H1 (cell line): Measurements from ENCODE around the gene MED12L. TPM values are rescaled to one million over a fixed set of nuclear protein-coding genes. Genes with fewer than 3 reads are reported as not detected.

ENCODE experiments used
- CTCF ChIA-PET: fragments of 300-600 bp; sonication (Branson Sonifier 250); formaldehyde crosslinking; loops from one replicate; lab custom pipeline; 2021; ENCODE audit not compliant: partially characterized antibody; lab: Charles Lee
- POLR2A ChIA-PET: fragments of 300-600 bp; sonication (Branson Sonifier 250); formaldehyde crosslinking; loops from one replicate; lab custom pipeline; 2021; ENCODE audit warnings: inconsistent platforms; ENCODE audit not compliant: partially characterized antibody; lab: Charles Lee
- DNase-seq, 2 experiments: peaks; one replicate each; pipeline versions ENCODE4 v3.0.0 to v3.0.0-alpha.2; 2010 to 2022; ENCODE audit warnings: low spot score in 2 of 2, low read depth in 1 of 2, mixed read lengths in 1 of 2
- FAIRE-seq: peaks from 2 replicates; lab custom pipeline; 2011; peaks lifted over from hg19 to GRCh38; lab: Jason Lieb, UNC
- H2AFZ ChIP-seq: 2 replicates; pipeline ENCODE4 v1.8.1; 2012; ENCODE audit warnings: low read length, inconsistent platforms
- H2AK5ac ChIP-seq: 2 replicates; pipeline ENCODE4 v1.6.1; 2013; ENCODE audit warnings: low read depth, low read length
- H2BK120ac ChIP-seq: replicated peaks from 2 replicates; pipeline ENCODE3; 2013; ENCODE audit warnings: low read depth, low read length, inconsistent platforms
- H2BK12ac ChIP-seq: 2 replicates; pipeline ENCODE4 v1.6.1; 2013; ENCODE audit warnings: low read depth, low read length
- H2BK15ac ChIP-seq: 2 replicates; pipeline ENCODE4 v1.6.1; 2013; ENCODE audit warnings: low read length
- H2BK20ac ChIP-seq: 2 replicates; pipeline ENCODE4 v1.6.1; 2013; ENCODE audit warnings: low read length
- H2BK5ac ChIP-seq: 2 replicates; pipeline ENCODE4 v1.6.1; 2013; ENCODE audit warnings: low read depth, low read length
- H3K14ac ChIP-seq: 2 replicates; pipeline ENCODE4 v1.6.1; 2013; ENCODE audit warnings: inconsistent platforms; ENCODE audit not compliant: insufficient read length
- H3K18ac ChIP-seq: 2 replicates; pipeline ENCODE4 v1.6.1; 2013; ENCODE audit warnings: low read length; ENCODE audit errors: extremely low read depth
- H3K23ac ChIP-seq: 2 replicates; pipeline ENCODE4 v1.6.1; 2013; ENCODE audit warnings: inconsistent platforms; ENCODE audit not compliant: insufficient read length
- H3K23me2 ChIP-seq: 2 replicates; pipeline ENCODE4 v1.6.1; 2013; ENCODE audit warnings: low read depth, low read length
- H3K27ac ChIP-seq: 2 replicates; pipeline ENCODE4 v1.6.1; 2011; ENCODE audit warnings: low read depth, low read length, inconsistent platforms
- H3K27me3 ChIP-seq, 4 experiments: replicated peaks in 1 of 4; 1 replicate in 1 of 4; 2 replicates in 3 of 4; pipeline versions ENCODE4 v1.6.1 to v1.8.1; 2011 to 2013; ENCODE audit warnings: low read length in 3 of 4, mild to moderate bottlenecking in 3 of 4, inconsistent platforms in 2 of 4, mixed read lengths in 2 of 4, moderate library complexity in 1 of 4; ENCODE audit not compliant: control insufficient read depth in 3 of 4, insufficient read depth in 3 of 4; ENCODE audit errors: extremely low read depth in 1 of 4
- H3K36me3 ChIP-seq, 4 experiments: 2 replicates each; pipeline versions ENCODE4 v1.6.1 to v1.8.1; 2011 to 2013; ENCODE audit warnings: mild to moderate bottlenecking in 4 of 4, low read length in 3 of 4, moderate library complexity in 2 of 4, control low read depth in 1 of 4, inconsistent platforms in 1 of 4; ENCODE audit not compliant: insufficient read depth in 4 of 4, control insufficient read depth in 2 of 4
- H3K4ac ChIP-seq: replicated peaks from 2 replicates; pipeline ENCODE3; 2013; ENCODE audit warnings: low read length, low read depth, mixed read lengths, inconsistent platforms; ENCODE audit not compliant: insufficient read length
- H3K4me1 ChIP-seq, 4 experiments: replicated peaks in 1 of 4; 1 replicate in 1 of 4; 2 replicates in 3 of 4; pipeline versions ENCODE4 v1.6.1 to v1.8.1; 2011 to 2013; ENCODE audit warnings: low read length in 3 of 4, inconsistent platforms in 2 of 4, mixed read lengths in 1 of 4; ENCODE audit not compliant: insufficient read depth in 4 of 4, control insufficient read depth in 3 of 4
- H3K4me2 ChIP-seq, 2 experiments: 2 replicates each; pipeline versions ENCODE4 v1.6.1 to v1.8.1; 2011 to 2013; ENCODE audit warnings: low read depth in 2 of 2, low read length in 2 of 2, control low read depth in 1 of 2, inconsistent platforms in 1 of 2, mild to moderate bottlenecking in 1 of 2; ENCODE audit not compliant: insufficient read depth in 1 of 2
- H3K4me3 ChIP-seq, 4 experiments: fragments of 200-600, 300-600 bp in 1 of 4; sonication (generic), shearing (Covaris generic), sonication (Bioruptor Twin) in 1 of 4; 2 replicates each; pipeline versions ENCODE4 v1.5.1 to v1.8.1; 2011 to 2016; ENCODE audit warnings: low read length in 4 of 4, low read depth in 3 of 4, control low read depth in 2 of 4, inconsistent platforms in 2 of 4, mild to moderate bottlenecking in 2 of 4, mixed read lengths in 1 of 4, moderate library complexity in 1 of 4; ENCODE audit not compliant: insufficient read depth in 2 of 4; ENCODE audit errors: extremely low read depth in 1 of 4
- H3K56ac ChIP-seq: replicated peaks from 2 replicates; pipeline ENCODE3; 2013; ENCODE audit warnings: low read depth, mild to moderate bottlenecking, mixed read lengths, low read length, inconsistent platforms; ENCODE audit not compliant: insufficient read length
- H3K79me1 ChIP-seq: 2 replicates; pipeline ENCODE4 v1.6.1; 2013; ENCODE audit warnings: low read depth, low read length, control low read depth
- H3K79me2 ChIP-seq, 2 experiments: 2 replicates each; pipeline versions ENCODE4 v1.6.1 to v1.8.1; 2012 to 2013; ENCODE audit warnings: low read length in 2 of 2, mild to moderate bottlenecking in 2 of 2, inconsistent platforms in 1 of 2; ENCODE audit not compliant: insufficient read depth in 2 of 2, control insufficient read depth in 1 of 2
- H3K9ac ChIP-seq, 4 experiments: replicated peaks in 1 of 4; 1 replicate in 1 of 4; 2 replicates in 3 of 4; pipeline versions ENCODE4 v1.6.1 to v1.8.1; 2011 to 2013; ENCODE audit warnings: low read depth in 3 of 4, low read length in 3 of 4, control low read depth in 2 of 4, mild to moderate bottlenecking in 2 of 4, moderate library complexity in 2 of 4, inconsistent platforms in 1 of 4; ENCODE audit errors: extremely low read depth in 1 of 4
- H3K9me3 ChIP-seq, 2 experiments: 2 replicates each; pipeline versions ENCODE4 v1.6.1 to v1.8.1; 2012 to 2013; ENCODE audit warnings: mild to moderate bottlenecking in 2 of 2, moderate library complexity in 2 of 2, control low read depth in 1 of 2, inconsistent platforms in 1 of 2, low read depth in 1 of 2, low read length in 1 of 2, mixed read lengths in 1 of 2; ENCODE audit not compliant: insufficient read depth in 2 of 2
- H4K20me1 ChIP-seq, 2 experiments: replicated peaks in 1 of 2; 2 replicates each; pipeline versions ENCODE3 to v1.8.1; 2011 to 2013; ENCODE audit warnings: inconsistent platforms in 2 of 2, low read length in 2 of 2, mild to moderate bottlenecking in 1 of 2; ENCODE audit not compliant: insufficient read depth in 2 of 2, control insufficient read depth in 1 of 2
- H4K5ac ChIP-seq: 2 replicates; pipeline ENCODE4 v1.6.1; 2013; ENCODE audit warnings: low read length, low read depth, mixed read lengths, inconsistent platforms; ENCODE audit not compliant: insufficient read length
- H4K8ac ChIP-seq: 2 replicates; pipeline ENCODE4 v1.8.0; 2013; ENCODE audit warnings: mild to moderate bottlenecking, moderate library complexity, low read length, inconsistent platforms; ENCODE audit not compliant: insufficient read depth; ENCODE audit errors: extremely low read depth
- H4K91ac ChIP-seq: replicated peaks from 2 replicates; pipeline ENCODE3; 2013; ENCODE audit warnings: low read length, mixed read lengths, inconsistent platforms; ENCODE audit not compliant: insufficient read length
- RFX5 ChIP-seq: IDR thresholded peaks from 2 replicates; pipeline ENCODE4 v1.6.1; 2011; ENCODE audit warnings: low read depth, low read length, improper control_type of control experiment, borderline replicate concordance
- RXRA ChIP-seq: IDR thresholded peaks from 2 replicates; pipeline ENCODE4 v1.6.1; 2011; ENCODE audit warnings: low read depth, mild to moderate bottlenecking, low read length, moderate library complexity; ENCODE audit not compliant: insufficient read depth
- TCF12 ChIP-seq: IDR thresholded peaks from 2 replicates; pipeline ENCODE4 v1.6.1; 2011; ENCODE audit warnings: low read depth, mild to moderate bottlenecking, low read length
- TEAD4 ChIP-seq: IDR thresholded peaks from 2 replicates; pipeline ENCODE4 v1.6.1; 2012; ENCODE audit warnings: low read depth, low read length, inconsistent platforms, mixed read lengths
- WGBS, 2 experiments: shearing (Covaris generic) in 1 of 2; methylation state at CpG; one replicate each; pipeline versions ENCODE4 v1.1.6 to v1.1.7; 2013 to 2015; ENCODE audit warnings: low lambda C conversion rate in 2 of 2, mixed read lengths in 2 of 2, inconsistent platforms in 1 of 2, low coverage in 1 of 2, missing lambda C conversion rate in 1 of 2; ENCODE audit not compliant: insufficient replicate concordance in 2 of 2, insufficient coverage in 1 of 2, insufficient read length in 1 of 2; ENCODE audit errors: extremely low coverage in 1 of 2, missing lambda C conversion rate in 1 of 2; 5-methylcytosine and 5-hydroxymethylcytosine counted together
- polyA plus RNA-seq, 7 experiments: library from polyadenylated mRNA; depleted of rRNA in 3 of 7; stranded (reverse) in 5 of 7; unstranded in 2 of 7; fragments of >200 nt in 5 of 7; fragments of 200-250 nt in 2 of 7; gene quantifications; 1 replicate in 5 of 7; 2 replicates in 1 of 7; 4 replicates in 1 of 7; pipeline versions ENCODE4 v1.2.1 to v1.2.3, GENCODE V29; 2011 to 2013; ENCODE audit warnings: missing spikeins in 2 of 7, mixed read lengths in 2 of 7
- total RNA-seq: library from RNA; stranded (reverse); fragmentation: NEBNext Ultra II Directional; extraction: Animal tissue kit (Norgen Biotek cat#: 25700); gene quantifications from 2 replicates; pipeline ENCODE4 v1.2.1, GENCODE V29; 2021

Gene MED12L
- total and polyA plus RNA-seq, 2 of the 8 experiments (the other 6 are each of a cell fraction or from before 2014, with no cell fraction given), result 3.6 to 26.2 TPM

GRCh38 chr3:151314593-151314992 is 229.1 kb downstream of the MED12L start:
- H3K27ac ChIP-seq, result no peak overlapping the region
- TF ChIP-seq TCF12 (no peak), TEAD4 (no peak), RXRA (no peak), RFX5 (no peak)
- no peak overlapping the region for H3K14ac ChIP-seq
- H2BK5ac ChIP-seq, result no peak overlapping the region
- H3K23ac ChIP-seq, result no peak overlapping the region
- H3K4me2 ChIP-seq, result no peak overlapping the region
- no peak overlapping the region for H2AFZ ChIP-seq
- no peak overlapping the region for H4K5ac ChIP-seq
- WGBS, 2 experiments, result 94% methylated on average over 5 of the region's 5 CpGs; no CpG with 5 or more reads in 1 of the 2 experiments
- H2BK12ac ChIP-seq, result no peak overlapping the region
- H3K27me3 ChIP-seq, result no peaks in the 10 kb centered on the region
- H3K9ac ChIP-seq, result no peak overlapping the region
- H2BK120ac ChIP-seq, result no peak overlapping the region
- no peak overlapping the region for H3K4ac ChIP-seq
- no peaks in the 10 kb centered on the region for H3K23me2 ChIP-seq
- no peak overlapping the region for H3K18ac ChIP-seq
- H3K4me1 ChIP-seq, result peaks cover 3 to 14% (median 6%) of the 10 kb centered on the region in 4 experiments; a peak in 4 of 7 replicates
- no peak for FAIRE-seq
- H3K36me3 ChIP-seq, result no peaks in the 10 kb centered on the region
- no peaks in the 10 kb centered on the region for H3K9me3 ChIP-seq
- H2BK15ac ChIP-seq, result no peak overlapping the region
- no peak overlapping the region for H4K8ac ChIP-seq
- no peak overlapping the region for H2BK20ac ChIP-seq
- DNase-seq, result no peak
- ChIA-PET CTCF (no interaction called here), POLR2A (interaction anchor here (0.7 kb wide), 1 partner anchor 147 kb away, joined by 3 read pairs; no protein-coding TSS in a partner anchor)
- no peak overlapping the region for H3K4me3 ChIP-seq
- no peak overlapping the region for H3K56ac ChIP-seq
- H3K79me2 ChIP-seq, result no peaks in the 10 kb centered on the region
- H4K91ac ChIP-seq, result no peak overlapping the region
- no peaks in the 10 kb centered on the region for H3K79me1 ChIP-seq
- no peak overlapping the region for H2AK5ac ChIP-seq
- no peaks in the 10 kb centered on the region for H4K20me1 ChIP-seq
